ENCODE results near the gene TRMT61B. TPM values are rescaled to one million over a fixed set of nuclear protein-coding genes. Genes with fewer than 3 reads are reported as not detected.

The TRMT61B gene
- total and polyA plus RNA-seq, 2 of the 4 experiments (the other 2 are of a cell fraction), result 5.7 to 6.6 TPM

DNA sequence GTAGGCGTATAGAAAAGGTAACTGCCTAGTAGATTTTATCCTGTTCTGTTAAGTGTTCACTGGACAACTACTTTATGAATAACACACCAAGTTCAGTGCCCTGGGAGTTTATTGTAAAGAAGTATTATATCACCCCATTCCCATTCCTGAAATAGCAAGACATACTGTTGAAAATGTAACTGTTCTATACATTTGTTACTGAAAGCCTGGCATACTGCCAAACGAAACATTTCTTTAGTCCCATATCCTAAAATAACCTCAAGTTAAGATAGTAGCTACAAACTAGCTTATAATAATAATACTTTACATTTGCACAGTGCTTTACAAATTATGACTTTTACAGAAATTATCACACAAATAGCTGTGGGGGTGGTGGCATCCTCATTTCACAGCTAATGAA is 34.3 kb downstream of the TRMT61B start:
- Histone ChIP-seq H3K4me1 (ENCODE audit: control insufficient read depth, insufficient read depth, low read length) (no peaks in the 10 kb centered on the region), H3K56ac (ENCODE audit: extremely low read depth, insufficient read depth, low read length) (no peak overlapping the region), H3K9me1 (ENCODE audit: insufficient read depth, low read length) (no peaks in the 10 kb centered on the region), H3K9ac (ENCODE audit: low read depth, low read length) (no peak overlapping the region), H3K36me3 (ENCODE audit: control insufficient read depth, insufficient read depth, low read length) (no peaks in the 10 kb centered on the region), H2BK15ac (ENCODE audit: low read depth, low read length) (no peak overlapping the region), H3K79me1 (ENCODE audit: low read depth in 1 of 2, low read length in 2 of 2) (no peaks in the 10 kb centered on the region), H3K23ac (ENCODE audit: low read depth, low read length) (no peak overlapping the region), H4K20me1 (ENCODE audit: insufficient read depth, low read length) (no peaks in the 10 kb centered on the region), H3K4ac (ENCODE audit: low read depth, low read length) (no peak overlapping the region), H4K5ac (ENCODE audit: low read depth, low read length) (no peak overlapping the region), H2AFZ (replicated peaks; ENCODE audit: low read length, poor library complexity) (no peak overlapping the region), H2BK20ac (ENCODE audit: low read depth, low read length) (no peak overlapping the region), H3K27ac (ENCODE audit: insufficient read depth, low read length) (no peak overlapping the region), H3K9me3 (ENCODE audit: control insufficient read depth, insufficient read depth, low read length) (no peaks in the 10 kb centered on the region), H2BK120ac (ENCODE audit: low read depth, low read length) (no peak overlapping the region), H2AK5ac (ENCODE audit: low read depth, low read length) (no peak overlapping the region), H4K91ac (ENCODE audit: insufficient read depth, low read depth, low read length) (no peak overlapping the region), H3K14ac (replicated peaks; ENCODE audit: low read depth, low read length) (no peak overlapping the region), H3K4me2 (ENCODE audit: low read depth, low read length) (no peak overlapping the region), H2AK9ac (replicated peaks; ENCODE audit: low read depth, low read length, poor library complexity) (no peak overlapping the region), H3K4me3 (ENCODE audit: insufficient read depth, low read depth, low read length) (no peak overlapping the region), H3K27me3 (ENCODE audit: control insufficient read depth, insufficient read depth, low read length) (no peaks in the 10 kb centered on the region), H4K8ac (ENCODE audit: low read depth in 2 of 2, low read length in 2 of 2) (no peak overlapping the region), H2BK5ac (ENCODE audit: low read depth, low read length, poor library complexity, severe bottlenecking) (no peak overlapping the region), H3K18ac (ENCODE audit: low read depth, low read length) (no peak overlapping the region)
- CTCF ChIA-PET, result no interaction called here
- TF ChIP-seq POLR2A (IDR thresholded peaks at IDR 0.05; ENCODE audit: low read depth, low read length) (no peak), NFE2L2 (IDR thresholded peaks at IDR 0.05; ENCODE audit: low read depth, low read length) (no peak), MXI1 (IDR thresholded peaks at IDR 0.05; ENCODE audit: borderline replicate concordance, low read depth, low read length) (no peak), MAZ (IDR thresholded peaks at IDR 0.05; ENCODE audit: borderline replicate concordance, low read depth, low read length) (no peak), USF2 (IDR thresholded peaks at IDR 0.05; ENCODE audit: low read depth, low read length) (no peak), RFX5 (IDR thresholded peaks at IDR 0.05; ENCODE audit: low read depth, low read length) (no peak)
- DNase-seq, result no peak
- dilution Hi-C loops (cut with HindIII; ENCODE audit: low sequenced_read_pairs, unreplicated experiment) (no loop called here), in situ Hi-C loops (cut with MboI; ENCODE audit: low sequenced_read_pairs) (no loop called here), intact Hi-C loops (cut with micrococcal nuclease) (no loop called here)
- no TSS peak for BruUV-seq (replicated peaks)
- no CpG with 5 or more reads among the region's 2 CpGs for WGBS, 2 experiments (ENCODE audit: extremely low coverage in 2 of 2, insufficient read length in 1 of 2)
- no peak for ATAC-seq (ENCODE audit: low read depth)
- POLR2A ChIA-PET (ENCODE audit: unreplicated experiment), result no interaction called here
